SKM-1 treated with dmso at 0.1 percent for 144 hours (cell line): ENCODE measurements around the gene GCLC.
"Not testable (repeated sequence)": the region's sequence is repeated elsewhere in the genome, so short reads cannot be mapped to it uniquely, and the experiment has no call there.

Experiments used
- DNase-seq: peaks from one replicate; lab custom pipeline; 2025; ENCODE audit not compliant: unreplicated experiment; lab: John Stamatoyannopoulos, UW

GCLC gene

DNA sequence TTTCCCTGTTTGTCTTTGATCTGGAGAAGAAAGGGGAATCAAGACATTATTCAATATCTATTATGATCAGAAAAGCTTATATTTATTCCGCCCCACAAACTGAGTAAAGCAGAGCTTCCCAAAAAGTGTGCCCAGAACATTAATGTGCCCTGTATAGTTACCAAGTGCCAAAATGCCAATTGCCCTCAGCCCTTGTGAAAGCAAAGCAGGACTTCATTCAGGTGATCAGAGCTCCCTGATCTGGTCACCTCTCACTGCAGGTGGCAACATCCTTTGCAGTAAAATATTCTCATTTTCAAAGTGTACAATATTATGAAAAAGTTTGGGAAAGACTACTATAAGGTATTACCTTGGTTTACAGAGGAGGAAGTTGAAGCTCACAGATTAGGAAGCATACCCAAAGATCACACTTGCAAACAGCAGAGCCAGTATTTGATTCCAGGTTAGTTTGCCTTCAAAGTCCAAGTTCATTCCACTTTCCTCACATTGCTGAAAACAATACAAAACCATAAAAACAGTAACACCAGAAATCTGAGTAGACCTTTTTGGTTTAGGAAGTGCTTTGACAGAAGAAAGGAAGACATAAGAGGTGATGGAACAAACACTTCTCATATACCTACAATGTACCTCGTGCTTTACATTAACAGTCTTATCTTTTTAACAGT, 19.6 kb upstream of the GCLC start:
- no peak for DNase-seq

GRCh38 chr6:53556986-53557715, 12.2 kb upstream of the GCLC start:
- DNase-seq: no peak

DNA sequence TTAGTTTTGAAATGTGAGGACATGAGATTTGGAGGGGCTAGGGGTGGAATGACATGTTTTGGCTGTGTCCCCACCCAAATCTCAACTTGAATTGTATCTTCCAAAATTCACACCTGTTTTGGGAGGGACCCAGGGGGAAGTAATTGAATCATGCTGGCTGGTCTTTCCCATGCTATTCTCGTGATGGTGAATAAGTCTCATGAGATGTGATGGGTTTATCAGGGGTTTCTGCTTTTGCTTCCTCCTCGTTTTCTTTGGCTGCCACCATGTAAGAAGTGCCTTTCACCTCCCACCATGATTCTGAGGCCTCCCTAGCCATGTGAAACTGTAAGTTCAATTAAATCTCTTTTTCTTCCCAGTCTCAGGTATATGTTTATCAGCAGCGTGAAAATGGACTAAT, 8.7 kb upstream of the GCLC start:
- DNase-seq: not testable (repeated sequence)

- not testable (repeated sequence) for DNase-seq
Measured at GRCh38 chr6:53551681-53552080, 6.8 kb upstream of the GCLC start.

GRCh38 chr6:53547811-53548496, 3.1 kb upstream of the GCLC start:
- peak; percentile 99 for DNase-seq

GRCh38 chr6:53547166-53547810, 2.4 kb upstream of the GCLC start:
- DNase-seq: peak; percentile 61

GRCh38 chr6:53546281-53546680, 1.4 kb upstream of the GCLC start:
- DNase-seq: no peak

DNA sequence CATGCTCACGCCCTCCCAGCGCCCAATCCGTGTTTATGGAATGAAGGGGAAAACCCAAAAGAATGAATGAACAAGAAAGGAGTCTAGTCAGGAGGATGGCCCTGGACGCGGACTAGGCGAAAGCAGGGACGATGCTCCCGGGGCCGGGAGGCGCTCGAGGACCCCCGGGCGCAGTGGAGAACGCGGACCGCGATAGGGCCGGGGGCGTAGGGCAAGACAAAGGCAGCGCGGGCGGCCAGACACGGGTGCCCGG, 758 bp downstream of the GCLC start:
- DNase-seq: no peak

- DNase-seq: no peak
Measured at GRCh38 chr6:53543359-53544216, 1.3 kb downstream of the GCLC start.

DNA sequence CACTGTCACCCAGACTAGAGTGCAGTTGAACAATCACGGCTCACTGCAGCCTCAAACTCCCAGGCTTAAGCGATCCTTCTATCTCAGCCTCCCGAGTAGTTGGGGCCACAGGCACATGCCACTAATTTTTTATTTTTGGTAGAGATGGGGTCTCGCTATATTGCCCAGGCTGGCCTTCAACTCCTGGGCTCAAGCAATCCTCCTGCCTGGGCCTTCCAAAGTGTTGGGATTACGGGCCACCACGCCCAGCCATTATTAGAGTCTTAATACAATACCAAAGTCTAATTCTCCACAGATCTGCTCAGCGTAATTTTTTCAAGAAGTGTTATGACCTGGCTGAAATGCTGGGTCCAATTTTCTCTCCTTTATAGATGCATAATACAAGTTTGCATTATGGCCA, 3.0 kb downstream of the GCLC start:
- DNase-seq: no peak

DNA sequence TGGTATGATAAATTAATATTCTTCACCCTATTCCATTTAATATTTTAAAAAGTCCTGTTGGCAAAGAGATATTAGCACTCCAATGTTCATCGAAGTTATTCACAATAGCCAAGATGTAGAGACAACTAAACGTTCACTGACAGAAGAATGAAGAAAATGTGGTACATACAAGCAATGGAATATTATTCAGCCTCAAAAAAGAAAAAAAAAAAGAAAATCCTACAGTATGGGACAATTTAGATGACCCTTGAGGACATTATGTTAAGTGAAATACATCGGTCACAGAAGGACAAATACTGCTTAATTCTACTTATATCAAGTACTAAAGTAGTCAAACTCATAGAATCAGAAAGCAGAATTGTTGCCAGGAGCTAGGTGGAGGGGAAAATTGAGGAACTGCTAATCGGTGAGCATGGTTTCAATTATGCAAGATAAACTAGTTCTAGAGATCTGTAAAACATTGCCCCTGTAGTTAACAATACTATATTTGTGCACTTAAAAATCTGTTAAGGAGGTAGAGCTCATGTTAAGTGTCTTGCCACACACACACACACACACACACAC, 4.7 kb downstream of the GCLC start:
- DNase-seq: peak; percentile 31

DNA sequence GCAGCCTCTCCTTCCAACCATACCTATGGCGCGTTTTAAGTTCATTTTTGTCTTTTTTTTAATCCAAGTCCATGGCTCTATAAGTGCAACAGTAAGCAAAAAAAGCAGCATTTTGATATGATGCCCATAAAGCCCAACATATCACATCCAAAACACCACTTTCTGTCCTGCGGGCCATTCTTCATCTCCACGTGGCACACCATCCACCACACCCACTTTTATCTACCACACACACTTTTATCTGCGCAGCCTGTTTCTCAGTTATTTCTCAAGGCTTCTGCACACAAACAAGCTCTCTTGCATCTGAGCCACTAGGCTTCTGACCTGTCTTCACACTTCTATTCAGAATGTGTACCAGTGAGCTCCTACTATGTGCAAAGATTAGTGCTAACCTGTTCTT, 5.3 kb downstream of the GCLC start:
- no peak for DNase-seq

GRCh38 chr6:53536561-53536960, 8.3 kb downstream of the GCLC start:
- no peak for DNase-seq

- DNase-seq: no peak
Measured at GRCh38 chr6:53532942-53533341, 12.0 kb downstream of the GCLC start.

GRCh38 chr6:53532061-53532797, 12.7 kb downstream of the GCLC start:
- no peak for DNase-seq

- DNase-seq: no peak
Measured at GRCh38 chr6:53530780-53531386, 14.0 kb downstream of the GCLC start.

DNA sequence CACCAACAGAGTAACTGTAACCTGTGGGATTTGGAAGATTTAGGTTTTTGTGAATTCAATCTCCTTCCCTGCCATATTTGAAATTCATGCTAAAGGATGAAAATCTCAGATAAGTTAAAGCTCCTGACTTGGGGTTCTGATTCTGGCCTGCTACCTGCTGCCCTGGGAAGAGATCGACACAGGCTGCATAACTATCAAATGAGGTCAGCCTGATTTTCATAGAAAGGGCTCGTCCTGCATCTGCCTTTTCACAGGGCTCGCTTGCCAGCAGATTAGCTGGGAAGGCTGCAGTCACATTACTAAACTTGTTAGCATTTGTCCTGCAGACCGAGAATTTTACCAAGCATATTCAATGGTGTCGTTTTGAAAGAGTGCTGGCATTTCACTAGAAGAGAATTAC, 14.6 kb downstream of the GCLC start:
- DNase-seq: no peak

GRCh38 chr6:53529324-53530036, 15.4 kb downstream of the GCLC start:
- no peak for DNase-seq

- no peak for DNase-seq
Measured at GRCh38 chr6:53528107-53528506, 16.8 kb downstream of the GCLC start.
